Measurements from ENCODE around the gene TRRAP.
A peak's percentile ranks its signal among the peaks of the same experiment; 100 is the strongest.

TRRAP gene

DNA sequence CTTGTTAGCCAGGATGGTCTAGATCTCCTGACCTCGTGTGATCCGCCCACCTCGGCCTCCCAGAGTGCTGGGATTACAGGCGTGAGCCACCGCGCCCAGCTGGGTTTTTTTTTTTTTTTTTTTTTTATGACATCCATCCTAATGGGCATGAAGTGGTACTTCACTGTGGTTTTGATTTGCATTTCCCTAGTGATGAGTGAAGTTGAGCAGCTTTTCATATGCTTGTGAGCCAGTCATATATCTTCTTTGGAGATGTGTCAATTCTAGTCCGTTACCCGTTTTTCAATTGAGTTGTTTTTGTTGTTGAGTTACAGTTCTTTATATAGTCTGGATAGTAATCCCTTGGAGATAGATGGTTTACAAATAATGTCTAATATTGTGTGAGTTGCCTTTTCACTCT is 137.9 kb downstream of the TRRAP start:
- no peak overlapping the region for H3K4me3 Mint-ChIP-seq
- H3K9me3 Mint-ChIP-seq: no peaks in the 10 kb centered on the region
- ATAC-seq (replicated peaks): no peak
- peaks cover 68% of the 10 kb centered on the region for H3K36me3 Mint-ChIP-seq (ENCODE audit: insufficient read depth)
- peak overlapping the region in 1 of 2 donors; percentile 84 for H3K27ac Mint-ChIP-seq
- DNase-seq: no peak
- no peaks in the 10 kb centered on the region for H3K27me3 Mint-ChIP-seq
- H3K4me1 Mint-ChIP-seq (ENCODE audit: low read depth in 2 of 2): peaks cover 0 to 2% of the 10 kb centered on the region in 2 donors

DNA sequence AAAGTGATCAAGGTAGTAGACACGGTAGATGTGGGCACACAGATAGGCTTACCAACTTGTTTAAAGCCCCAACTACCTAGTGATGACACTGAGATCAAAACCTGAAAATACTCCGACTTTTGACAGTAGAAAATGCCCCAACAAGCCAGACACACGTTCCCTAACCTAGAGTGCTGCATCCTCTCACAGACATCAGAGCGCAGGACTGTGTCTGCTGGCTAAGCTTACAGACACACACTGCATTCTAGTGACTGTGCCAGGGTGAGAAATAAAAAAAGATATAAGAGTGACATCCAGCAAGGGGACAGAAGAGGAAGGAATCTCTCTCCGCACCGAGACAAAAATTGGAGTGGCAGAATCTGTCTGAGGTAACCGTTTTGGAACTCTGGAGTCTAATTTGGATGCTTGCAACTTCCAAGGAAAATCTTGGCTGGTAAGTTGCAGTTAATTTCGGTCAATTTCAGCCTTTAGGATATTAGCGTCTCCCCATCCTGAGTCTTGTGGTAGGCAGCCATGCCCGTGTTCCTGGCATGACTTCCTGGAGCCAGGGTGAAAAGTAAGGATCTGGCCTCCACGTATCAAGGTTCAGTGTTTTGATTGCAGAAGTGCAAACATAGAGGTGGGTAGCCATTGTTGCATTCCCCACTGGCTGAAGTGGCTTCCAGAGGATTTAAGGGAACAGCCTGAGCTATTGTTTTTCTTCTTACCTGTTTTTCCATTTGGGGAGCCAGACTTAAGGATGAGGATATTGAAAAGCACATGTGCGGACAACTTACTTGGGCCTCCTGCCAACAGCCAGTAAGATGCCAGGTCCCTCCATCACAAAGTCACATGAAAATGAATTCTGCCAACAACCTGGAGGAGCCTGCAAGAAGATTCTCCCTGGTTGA is 141.4 kb downstream of the TRRAP start:
- no peak overlapping the region for H3K4me3 Mint-ChIP-seq
- H3K27me3 Mint-ChIP-seq: no peaks in the 10 kb centered on the region
- peak overlapping the region in 1 of 2 donors; percentile 7 for H3K27ac Mint-ChIP-seq
- H3K4me1 Mint-ChIP-seq (ENCODE audit: low read depth in 2 of 2): peaks cover 0 to 4% of the 10 kb centered on the region in 2 donors
- ATAC-seq (replicated peaks): no peak
- no peaks in the 10 kb centered on the region for H3K9me3 Mint-ChIP-seq
- peaks cover 45% of the 10 kb centered on the region for H3K36me3 Mint-ChIP-seq (ENCODE audit: insufficient read depth)
- DNase-seq: no peak

DNA sequence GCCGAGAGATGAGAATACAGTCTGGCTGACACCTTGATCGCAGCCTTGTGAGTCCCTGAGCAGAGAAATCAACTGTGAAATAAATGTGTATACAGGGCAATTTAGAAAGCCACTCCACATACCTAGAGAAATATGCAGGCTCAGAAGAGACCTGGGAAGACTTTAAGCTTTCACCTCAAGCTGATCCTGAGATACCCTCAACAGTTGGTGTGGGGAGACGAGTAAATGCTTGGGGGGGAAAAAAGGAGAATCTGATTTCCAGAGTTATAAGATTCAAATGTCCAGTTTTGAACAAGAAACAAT is 142.0 kb downstream of the TRRAP start:
- no peak overlapping the region for H3K27ac Mint-ChIP-seq
- H3K4me3 Mint-ChIP-seq: no peak overlapping the region
- H3K4me1 Mint-ChIP-seq (ENCODE audit: low read depth in 2 of 2): peaks cover 0 to 4% of the 10 kb centered on the region in 2 donors
- DNase-seq: no peak
- no peak for ATAC-seq (replicated peaks)
- no peaks in the 10 kb centered on the region for H3K9me3 Mint-ChIP-seq
- H3K36me3 Mint-ChIP-seq (ENCODE audit: insufficient read depth): peaks cover 41% of the 10 kb centered on the region
- no peaks in the 10 kb centered on the region for H3K27me3 Mint-ChIP-seq

DNA sequence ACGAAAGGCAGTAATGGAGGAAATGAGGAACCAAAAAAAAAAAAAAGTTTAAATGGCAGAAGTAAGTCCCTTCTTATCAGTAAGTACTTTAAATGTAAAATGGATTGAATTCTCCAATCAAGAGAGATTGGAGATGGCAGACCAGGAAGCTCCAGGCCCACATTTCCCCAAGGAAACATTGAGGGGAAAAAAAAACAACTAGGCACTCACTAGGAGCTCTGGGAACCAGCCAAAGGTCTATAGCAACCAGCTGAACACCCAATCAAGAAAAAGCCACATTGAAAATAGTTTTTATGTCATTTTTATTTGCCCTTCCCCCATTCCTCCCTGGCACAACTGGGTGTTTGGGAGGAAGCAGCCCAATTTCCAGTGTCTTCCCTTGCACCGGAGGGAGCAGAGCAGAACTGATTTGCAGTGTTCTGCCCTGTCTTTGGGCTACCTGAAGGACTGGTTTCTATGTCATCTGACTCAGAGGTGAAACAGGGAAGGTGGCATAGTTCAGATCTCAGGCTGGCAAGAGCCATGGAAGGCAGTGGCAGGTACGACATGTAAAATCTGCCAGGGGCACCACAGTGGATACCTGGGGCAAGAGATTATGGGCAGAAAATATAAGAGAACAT is 143.7 kb downstream of the TRRAP start:
- peaks cover 0 to 4% of the 10 kb centered on the region in 2 donors for H3K4me1 Mint-ChIP-seq (ENCODE audit: low read depth in 2 of 2)
- peaks cover 31% of the 10 kb centered on the region for H3K36me3 Mint-ChIP-seq (ENCODE audit: insufficient read depth)
- DNase-seq (no peak), ATAC-seq (replicated peaks) (no peak)
- no peak overlapping the region for H3K4me3 Mint-ChIP-seq
- no peaks in the 10 kb centered on the region for H3K27me3 Mint-ChIP-seq
- H3K9me3 Mint-ChIP-seq: no peaks in the 10 kb centered on the region
- H3K27ac Mint-ChIP-seq: peak overlapping the region in 1 of 2 donors; percentile 55

DNA sequence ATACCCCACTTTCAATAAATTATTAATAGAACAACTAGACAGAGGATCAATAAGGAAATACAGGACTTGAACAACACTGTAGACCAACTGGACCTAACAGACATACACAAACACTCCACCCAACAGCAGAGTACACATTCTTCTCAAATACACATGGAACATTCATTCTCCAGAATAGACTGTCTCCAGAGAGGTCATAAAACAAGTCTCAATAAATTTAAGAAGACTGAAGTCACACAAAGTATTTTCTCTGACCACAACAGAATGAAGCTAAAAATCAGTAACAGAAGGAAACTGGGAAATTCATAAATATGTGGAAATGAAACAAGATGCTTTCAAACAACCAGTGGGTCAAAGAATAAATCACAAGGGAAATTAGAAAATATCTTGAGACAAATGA is 145.7 kb downstream of the TRRAP start:
- Mint-ChIP-seq H3K27ac (peak overlapping the region in 1 of 2 donors; percentile 44), H3K36me3 (ENCODE audit: insufficient read depth) (peaks cover 40% of the 10 kb centered on the region), H3K4me3 (no peak overlapping the region), H3K4me1 (ENCODE audit: low read depth in 2 of 2) (peaks cover 0 to 4% of the 10 kb centered on the region in 2 donors), H3K27me3 (no peaks in the 10 kb centered on the region), H3K9me3 (no peaks in the 10 kb centered on the region)
- no peak for ATAC-seq (replicated peaks)
- no peak for DNase-seq

DNA sequence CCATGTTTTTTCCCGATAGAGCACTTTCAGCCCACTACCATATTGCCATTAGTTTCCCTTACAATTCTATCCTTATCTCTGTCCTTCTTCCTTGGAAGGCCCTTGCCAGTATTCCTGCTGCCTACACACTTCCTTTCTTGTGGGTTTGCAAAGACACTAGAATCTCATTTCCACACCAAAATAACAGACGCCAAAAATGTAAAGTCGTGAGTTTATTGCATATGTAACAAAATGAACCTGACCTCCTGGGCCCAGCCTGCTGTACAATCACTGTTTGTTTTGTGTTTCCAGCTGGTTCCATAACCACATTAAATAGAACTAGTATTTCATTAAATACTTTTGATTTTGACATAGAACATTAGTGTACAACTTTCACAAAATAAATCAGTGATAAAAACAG is 148.9 kb downstream of the TRRAP start:
- Mint-ChIP-seq H3K36me3 (ENCODE audit: insufficient read depth) (peaks cover 38% of the 10 kb centered on the region), H3K27ac (peak overlapping the region in 1 of 2 donors; percentile 73)

DNA sequence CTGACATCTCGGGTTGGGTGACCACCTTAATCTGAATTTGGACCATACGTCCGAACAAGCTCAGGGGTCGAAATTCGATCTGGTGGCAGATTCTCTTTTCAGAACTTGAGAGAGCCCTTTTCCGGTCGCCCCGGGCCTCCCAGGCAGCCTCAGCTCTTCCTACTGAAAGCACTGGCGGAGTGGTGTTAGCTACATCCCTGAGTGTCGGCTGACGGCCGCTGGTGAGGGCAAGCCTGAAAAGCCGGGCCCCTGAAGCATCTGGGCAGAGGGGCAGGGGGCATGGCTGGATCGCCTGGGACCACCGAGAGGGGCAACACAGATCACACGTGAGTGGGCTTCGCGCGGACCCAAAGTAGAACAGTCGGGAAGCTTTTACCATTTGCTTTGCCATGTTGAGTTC is 149.5 kb downstream of the TRRAP start:
- Mint-ChIP-seq H3K4me1 (ENCODE audit: low read depth in 2 of 2) (peaks cover 0 to 2% of the 10 kb centered on the region in 2 donors), H3K4me3 (no peak overlapping the region), H3K27me3 (no peaks in the 10 kb centered on the region), H3K27ac (peak overlapping the region in 1 of 2 donors; percentile 32), H3K9me3 (no peaks in the 10 kb centered on the region), H3K36me3 (ENCODE audit: insufficient read depth) (peaks cover 44% of the 10 kb centered on the region)
- no peak for ATAC-seq (replicated peaks)
- no peak for DNase-seq

More for the DNA sequence above, 148.9 kb downstream of the TRRAP start:
- Mint-ChIP-seq H3K4me1 (ENCODE audit: low read depth in 2 of 2) (peaks cover 0 to 2% of the 10 kb centered on the region in 2 donors), H3K9me3 (no peaks in the 10 kb centered on the region), H3K4me3 (no peak overlapping the region), H3K27me3 (no peaks in the 10 kb centered on the region)
- ATAC-seq (replicated peaks) (no peak), DNase-seq (no peak)

DNA sequence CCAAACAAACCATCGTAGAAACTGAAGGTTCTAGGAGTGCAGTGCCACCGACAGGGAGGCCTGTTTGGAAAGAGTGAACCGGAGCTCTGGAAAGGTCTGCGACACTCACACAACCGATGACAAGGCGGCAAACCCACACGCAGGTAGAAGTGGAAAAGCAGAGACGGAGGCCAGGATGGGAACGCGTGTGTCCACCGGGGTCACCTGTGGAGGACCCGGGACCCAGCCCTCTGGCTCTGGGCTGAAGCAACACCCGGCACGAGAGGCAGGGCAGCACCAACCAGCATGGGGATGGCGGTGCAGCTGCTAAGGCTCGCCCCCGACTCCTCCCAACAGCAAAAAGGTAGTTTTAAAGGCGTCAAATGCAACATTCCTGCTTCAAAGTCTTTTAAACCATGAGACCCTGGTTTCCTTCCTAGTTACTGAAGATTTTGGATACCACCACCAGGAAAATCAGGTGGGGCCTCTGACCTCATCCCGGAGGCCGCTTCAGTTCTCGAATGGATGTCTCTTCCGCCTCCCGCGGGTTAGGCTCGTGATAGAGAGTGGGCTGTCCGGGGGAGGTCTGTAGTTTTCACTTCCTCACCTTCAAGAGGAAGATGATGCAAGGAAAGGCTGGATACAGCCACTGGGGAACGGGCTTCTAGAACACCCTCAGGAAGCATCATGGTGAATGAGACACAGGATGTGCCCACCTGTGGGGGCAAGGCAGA is 150.1 kb downstream of the TRRAP start:
- DNase-seq (no peak), ATAC-seq (replicated peaks) (no peak)
- Mint-ChIP-seq H3K27me3 (no peaks in the 10 kb centered on the region), H3K4me3 (no peak overlapping the region), H3K9me3 (no peaks in the 10 kb centered on the region), H3K36me3 (ENCODE audit: insufficient read depth) (peaks cover 49% of the 10 kb centered on the region), H3K4me1 (ENCODE audit: low read depth in 2 of 2) (peaks cover 0 to 2% of the 10 kb centered on the region in 2 donors), H3K27ac (peak overlapping the region in 1 of 2 donors; percentile 78)

DNA sequence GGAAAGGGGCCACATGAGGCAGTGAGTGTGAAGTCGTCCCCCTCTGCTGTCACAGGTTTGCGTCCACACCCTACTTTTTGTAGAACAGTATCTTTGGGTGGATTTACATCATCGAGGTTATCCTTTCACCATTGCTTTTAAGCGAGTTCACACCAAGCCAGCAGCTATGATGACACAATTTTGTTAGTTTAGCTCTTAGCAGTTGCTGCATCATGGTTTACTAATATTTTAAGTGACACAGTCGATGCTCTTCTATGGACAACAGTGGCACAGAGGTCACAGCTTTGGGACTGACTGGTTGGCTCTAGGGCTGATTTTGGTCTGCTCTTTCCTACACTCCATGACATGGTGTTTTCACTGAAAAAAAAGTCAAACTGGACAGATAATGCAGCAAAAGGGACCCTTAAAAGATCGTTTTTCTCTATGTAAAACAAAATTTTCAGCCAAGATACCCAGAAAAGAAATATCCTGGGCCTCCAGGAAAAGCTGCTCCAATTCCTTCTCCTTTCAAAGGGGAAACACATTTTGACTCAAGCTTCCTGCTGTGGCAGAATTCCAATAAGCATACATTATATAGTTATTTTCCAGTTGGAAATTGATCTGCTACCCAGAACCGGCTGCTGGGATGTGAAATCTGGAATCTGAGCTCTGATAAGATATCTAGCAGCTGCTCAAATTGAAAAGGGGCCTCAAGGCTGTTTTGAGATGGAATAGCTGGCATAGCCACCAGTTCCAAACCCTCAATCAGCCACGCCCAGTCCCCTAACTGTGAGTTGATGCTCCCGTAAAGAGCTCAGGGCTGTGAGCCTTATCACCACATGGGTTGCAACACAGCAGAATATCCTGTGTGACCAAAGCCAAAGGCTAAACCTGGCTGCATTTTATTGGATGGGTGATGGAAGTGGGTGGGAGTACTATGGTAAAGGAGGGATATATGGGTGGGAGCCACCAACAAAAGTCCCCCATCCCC is 151.4 kb downstream of the TRRAP start:
- DNase-seq: no peak

DNA sequence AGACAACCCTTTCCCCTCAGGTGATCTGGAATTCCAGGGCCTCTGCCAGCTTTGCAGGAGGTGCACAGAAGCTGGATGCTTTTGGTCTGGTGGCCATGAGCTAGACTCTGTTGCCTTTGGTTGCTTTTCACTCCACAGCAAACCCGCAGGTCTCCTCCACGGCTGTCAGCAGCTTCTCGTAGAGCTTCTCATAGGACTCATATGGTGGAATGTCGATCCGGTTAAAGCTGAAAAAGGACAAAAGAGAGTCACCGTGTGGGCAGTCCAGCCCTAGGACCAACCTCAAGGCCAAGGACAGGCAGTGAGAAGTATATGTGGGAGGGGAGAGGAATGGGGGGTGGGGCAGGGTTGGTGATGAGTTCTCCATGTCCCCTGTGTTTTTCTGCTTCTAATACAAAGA is 152.1 kb downstream of the TRRAP start:
- Mint-ChIP-seq H3K4me3 (no peak overlapping the region), H3K4me1 (ENCODE audit: low read depth in 2 of 2) (no peaks in the 10 kb centered on the region), H3K9me3 (no peaks in the 10 kb centered on the region), H3K27ac (peak overlapping the region in 1 of 2 donors; percentile 78), H3K27me3 (no peaks in the 10 kb centered on the region), H3K36me3 (ENCODE audit: insufficient read depth) (peaks cover 68% of the 10 kb centered on the region)
- DNase-seq (no peak), ATAC-seq (replicated peaks) (no peak)

More for the DNA sequence above, 151.4 kb downstream of the TRRAP start:
- H3K4me3 Mint-ChIP-seq: no peak overlapping the region
- no peaks in the 10 kb centered on the region for H3K9me3 Mint-ChIP-seq
- no peak for ATAC-seq (replicated peaks)
- peak overlapping the region in 1 of 2 donors; percentile 78 for H3K27ac Mint-ChIP-seq
- no peaks in the 10 kb centered on the region for H3K27me3 Mint-ChIP-seq
- H3K4me1 Mint-ChIP-seq (ENCODE audit: low read depth in 2 of 2): no peaks in the 10 kb centered on the region
- peaks cover 61% of the 10 kb centered on the region for H3K36me3 Mint-ChIP-seq (ENCODE audit: insufficient read depth)

DNA sequence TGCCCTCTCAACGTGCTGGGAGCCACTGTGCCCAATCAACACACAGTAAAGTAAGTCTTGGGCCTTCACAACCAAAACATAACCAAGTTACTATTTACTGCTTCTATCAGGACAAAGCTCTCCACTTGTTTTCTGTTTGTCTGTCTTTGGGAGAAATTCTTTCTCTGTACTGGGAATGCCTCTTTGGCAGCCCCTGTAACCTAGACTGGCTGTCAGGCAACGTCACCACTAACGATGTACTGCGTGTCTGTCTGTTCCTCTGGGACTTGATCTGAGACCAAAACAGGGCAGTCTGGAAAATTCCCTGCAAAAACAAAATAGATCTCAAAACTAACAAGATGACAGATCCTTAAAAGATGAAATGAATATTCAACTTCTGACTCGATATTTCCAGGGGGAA is 152.6 kb downstream of the TRRAP start:
- H3K9me3 Mint-ChIP-seq: no peaks in the 10 kb centered on the region
- no peaks in the 10 kb centered on the region for H3K4me1 Mint-ChIP-seq (ENCODE audit: low read depth in 2 of 2)
- no peak overlapping the region for H3K4me3 Mint-ChIP-seq
- no peaks in the 10 kb centered on the region for H3K27me3 Mint-ChIP-seq
- peak overlapping the region; percentile 38 to 49 for H3K27ac Mint-ChIP-seq
- DNase-seq (no peak), ATAC-seq (replicated peaks) (no peak)
- H3K36me3 Mint-ChIP-seq (ENCODE audit: insufficient read depth): peaks cover 71% of the 10 kb centered on the region

DNA sequence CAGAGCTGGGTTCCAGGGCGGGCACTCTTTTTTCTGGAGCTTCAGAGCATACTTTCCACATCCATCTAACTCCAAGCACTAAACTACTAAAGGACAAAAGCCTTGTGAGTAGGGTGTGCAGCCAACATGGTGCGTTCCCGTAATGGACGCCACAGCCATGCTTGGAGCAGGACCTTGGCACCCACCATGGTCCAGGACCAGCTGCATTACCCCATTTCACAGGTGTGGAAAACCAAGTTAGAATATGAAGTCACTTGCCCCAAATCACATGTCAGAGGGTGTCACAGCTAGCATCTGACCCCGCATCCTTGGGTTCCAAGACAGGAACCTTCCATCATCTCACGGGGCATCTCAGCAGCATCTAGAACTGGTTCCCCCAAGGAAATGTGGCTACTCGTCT is 153.2 kb downstream of the TRRAP start:
- Mint-ChIP-seq H3K4me3 (no peak overlapping the region), H3K27ac (peak overlapping the region in 1 of 2 donors; percentile 49), H3K27me3 (no peaks in the 10 kb centered on the region), H3K36me3 (ENCODE audit: insufficient read depth) (peaks cover 75% of the 10 kb centered on the region), H3K9me3 (no peaks in the 10 kb centered on the region), H3K4me1 (ENCODE audit: low read depth in 2 of 2) (no peaks in the 10 kb centered on the region)
- no peak for ATAC-seq (replicated peaks)
- no peak for DNase-seq

DNA sequence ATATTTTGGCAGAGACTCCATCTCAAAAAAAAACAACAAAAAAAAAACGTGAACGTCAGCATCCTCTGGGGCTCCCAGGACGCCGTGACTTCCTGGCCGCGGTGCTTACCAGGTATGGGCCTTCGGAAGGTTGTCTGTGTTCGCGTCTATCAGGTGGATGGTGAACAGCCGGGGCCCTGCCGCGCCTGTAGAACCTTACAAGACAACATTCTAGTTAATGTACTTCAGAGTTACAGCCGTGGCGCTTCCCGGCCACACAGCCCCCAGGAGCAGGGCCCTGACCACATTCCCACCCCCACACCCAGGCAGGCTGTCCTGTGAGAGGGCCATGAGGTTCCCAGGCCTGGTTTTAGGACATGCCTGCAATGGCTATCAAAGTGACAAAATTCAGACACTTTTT is 154.6 kb downstream of the TRRAP start:
- Mint-ChIP-seq H3K4me3 (no peak overlapping the region), H3K27ac (no peak overlapping the region), H3K36me3 (ENCODE audit: insufficient read depth) (peaks cover 85% of the 10 kb centered on the region), H3K4me1 (ENCODE audit: low read depth in 2 of 2) (no peaks in the 10 kb centered on the region), H3K27me3 (no peaks in the 10 kb centered on the region), H3K9me3 (no peaks in the 10 kb centered on the region)
- ATAC-seq (replicated peaks): no peak
- no peak for DNase-seq

Measured in effector memory CD8-positive, alpha-beta T cell (primary cell).